Astrocyte (in vitro differentiated cells and primary cell): ENCODE results near the gene FAM110A. TPM values are rescaled to one million over a fixed set of nuclear protein-coding genes. Genes with fewer than 3 reads are reported as not detected.

Experiments
- DNase-seq: peaks from one replicate; pipeline ENCODE4 v3.0.0-alpha.2; 2010; ENCODE audit warnings: low read depth
- FAIRE-seq: peaks from 2 replicates; lab custom pipeline; 2011; peaks lifted over from hg19 to GRCh38; lab: Jason Lieb, UNC
- H2AFZ ChIP-seq: 2 replicates; pipeline ENCODE4 v1.6.0; 2012; ENCODE audit warnings: low read depth, low read length, inconsistent platforms
- H3K27ac ChIP-seq: 2 replicates; pipeline ENCODE4 v1.5.1; 2011; ENCODE audit warnings: low read depth, low read length, inconsistent platforms
- H3K27me3 ChIP-seq: 2 replicates; pipeline ENCODE4 v1.6.0; 2011; ENCODE audit warnings: low read length, inconsistent platforms; ENCODE audit not compliant: insufficient read depth
- H3K36me3 ChIP-seq: 2 replicates; pipeline ENCODE4 v1.5.1; 2011; ENCODE audit warnings: low read length, inconsistent platforms; ENCODE audit not compliant: insufficient read depth
- H3K4me1 ChIP-seq: 2 replicates; pipeline ENCODE4 v1.5.1; 2011; ENCODE audit warnings: low read length, inconsistent platforms; ENCODE audit not compliant: insufficient read depth
- H3K4me2 ChIP-seq: 2 replicates; pipeline ENCODE4 v1.6.0; 2012; ENCODE audit warnings: low read length, inconsistent platforms
- H3K4me3 ChIP-seq: 2 replicates; pipeline ENCODE4 v1.5.1; 2011; ENCODE audit warnings: low read depth, mild to moderate bottlenecking, low read length, inconsistent platforms; ENCODE audit not compliant: insufficient read depth
- H3K79me2 ChIP-seq: 2 replicates; pipeline ENCODE4 v1.6.0; 2012; ENCODE audit warnings: mild to moderate bottlenecking, low read length, inconsistent platforms; ENCODE audit not compliant: insufficient read depth
- H3K9ac ChIP-seq: 2 replicates; pipeline ENCODE4 v1.6.0; 2012; ENCODE audit warnings: mild to moderate bottlenecking, low read length, inconsistent platforms
- H3K9me3 ChIP-seq: 2 replicates; pipeline ENCODE4 v1.5.1; 2012; ENCODE audit warnings: low read depth, mild to moderate bottlenecking, low read length, inconsistent platforms; ENCODE audit not compliant: insufficient read depth
- H4K20me1 ChIP-seq: 2 replicates; pipeline ENCODE4 v1.6.0; 2012; ENCODE audit warnings: low read length, inconsistent platforms; ENCODE audit not compliant: insufficient read depth
- H3K27ac Mint-ChIP-seq: one replicate; pipeline ENCODE4 v1.8.0; 2021; ENCODE audit warnings: mild to moderate bottlenecking, mixed read lengths; ENCODE audit not compliant: unreplicated experiment
- H3K27me3 Mint-ChIP-seq: one replicate; pipeline ENCODE4 v1.8.0; 2021; ENCODE audit warnings: low read depth, mixed read lengths; ENCODE audit not compliant: unreplicated experiment
- H3K36me3 Mint-ChIP-seq: one replicate; pipeline ENCODE4 v1.8.0; 2021; ENCODE audit warnings: low read depth, mixed read lengths; ENCODE audit not compliant: unreplicated experiment
- H3K4me1 Mint-ChIP-seq: one replicate; pipeline ENCODE4 v1.8.0; 2021; ENCODE audit warnings: low read depth, mixed read lengths; ENCODE audit not compliant: unreplicated experiment
- H3K4me3 Mint-ChIP-seq: one replicate; pipeline ENCODE4 v1.8.0; 2021; ENCODE audit warnings: mild to moderate bottlenecking, moderate library complexity, mixed read lengths; ENCODE audit not compliant: unreplicated experiment
- H3K9me3 Mint-ChIP-seq: one replicate; pipeline ENCODE4 v1.8.0; 2021; ENCODE audit warnings: mild to moderate bottlenecking, mixed read lengths; ENCODE audit not compliant: unreplicated experiment
- CTCF ChIP-seq: IDR thresholded peaks from 2 replicates; pipeline ENCODE4 v1.5.1; 2011; ENCODE audit warnings: low read depth, mild to moderate bottlenecking, inconsistent platforms, low read length, moderate library complexity; ENCODE audit not compliant: insufficient read depth
- EZH2 ChIP-seq: IDR thresholded peaks from 2 replicates; pipeline ENCODE4 v1.6.1; 2012; ENCODE audit warnings: mild to moderate bottlenecking, low read length, inconsistent platforms; ENCODE audit not compliant: insufficient read depth
- total RNA-seq: library from RNA; stranded (reverse); gene quantifications from 2 replicates; pipeline ENCODE4 v1.2.1, GENCODE V29; 2021

Gene FAM110A
- total RNA-seq, 1 donor from 2014 or later = 1.4 TPM

GRCh38 chr20:860891-861290, 27.4 kb downstream of the FAM110A start:
- H3K27ac Mint-ChIP-seq = no peak overlapping the region
- Histone ChIP-seq H2AFZ (no peak overlapping the region), H3K9me3 (no peaks in the 10 kb centered on the region), H4K20me1 (no peaks in the 10 kb centered on the region), H3K4me2 (no peak overlapping the region), H3K27me3 (no peaks in the 10 kb centered on the region), H3K4me3 (no peak overlapping the region), H3K4me1 (peaks cover 9% of the 10 kb centered on the region), H3K36me3 (no peaks in the 10 kb centered on the region), H3K9ac (no peak overlapping the region), H3K27ac (no peak overlapping the region), H3K79me2 (no peaks in the 10 kb centered on the region)
- FAIRE-seq = no peak
- H3K4me1 Mint-ChIP-seq = peaks cover 13% of the 10 kb centered on the region
- H3K4me3 Mint-ChIP-seq = no peak overlapping the region
- H3K36me3 Mint-ChIP-seq = no peaks in the 10 kb centered on the region
- peaks cover 5% of the 10 kb centered on the region for H3K9me3 Mint-ChIP-seq
- no peak for DNase-seq
- TF ChIP-seq EZH2 (no peak), CTCF (no peak)
- H3K27me3 Mint-ChIP-seq = peaks cover 38% of the 10 kb centered on the region

GRCh38 chr20:865440-865839, 31.9 kb downstream of the FAM110A start:
- H3K27ac ChIP-seq = no peak overlapping the region
- FAIRE-seq (no peak), DNase-seq (no peak)
- Mint-ChIP-seq H3K4me1 (no peaks in the 10 kb centered on the region), H3K27me3 (peaks cover 54% of the 10 kb centered on the region), H3K36me3 (no peaks in the 10 kb centered on the region), H3K4me3 (no peak overlapping the region), H3K9me3 (peaks cover 5% of the 10 kb centered on the region), H3K27ac (no peak overlapping the region)
- H3K9ac ChIP-seq = no peak overlapping the region
- no peaks in the 10 kb centered on the region for H3K36me3 ChIP-seq
- no peak overlapping the region for H2AFZ ChIP-seq
- H3K4me3 ChIP-seq = no peak overlapping the region
- H3K9me3 ChIP-seq = no peaks in the 10 kb centered on the region
- no peaks in the 10 kb centered on the region for H3K79me2 ChIP-seq
- H3K4me2 ChIP-seq = no peak overlapping the region
- no peaks in the 10 kb centered on the region for H3K27me3 ChIP-seq
- no peaks in the 10 kb centered on the region for H3K4me1 ChIP-seq
- TF ChIP-seq CTCF (no peak), EZH2 (no peak)
- H4K20me1 ChIP-seq = no peaks in the 10 kb centered on the region

- FAIRE-seq (no peak), DNase-seq (no peak)
- no peak overlapping the region for H3K4me3 Mint-ChIP-seq
- TF ChIP-seq EZH2 (no peak), CTCF (no peak)
- Histone ChIP-seq H3K79me2 (no peaks in the 10 kb centered on the region), H3K27me3 (peaks cover 2% of the 10 kb centered on the region), H2AFZ (no peak overlapping the region), H4K20me1 (no peaks in the 10 kb centered on the region), H3K27ac (no peak overlapping the region), H3K4me1 (no peaks in the 10 kb centered on the region), H3K36me3 (no peaks in the 10 kb centered on the region), H3K9ac (no peak overlapping the region), H3K4me2 (no peak overlapping the region), H3K9me3 (no peaks in the 10 kb centered on the region), H3K4me3 (no peak overlapping the region)
- H3K27ac Mint-ChIP-seq = no peak overlapping the region
- H3K27me3 Mint-ChIP-seq = peaks cover 65% of the 10 kb centered on the region
- H3K9me3 Mint-ChIP-seq = peaks cover 5% of the 10 kb centered on the region
- no peaks in the 10 kb centered on the region for H3K36me3 Mint-ChIP-seq
- no peaks in the 10 kb centered on the region for H3K4me1 Mint-ChIP-seq
Observed at GRCh38 chr20:868279-868678, 34.8 kb downstream of the FAM110A start.
